Erythroblast (primary cell): ENCODE data around the gene CST7.

Experiments used
- GATA1 ChIP-seq: IDR thresholded peaks from 2 replicates; pipeline ENCODE4 v1.6.1; 2011; ENCODE audit warnings: low read depth, mild to moderate bottlenecking, control low read depth, low read length, moderate library complexity
- POLR2A ChIP-seq: IDR thresholded peaks from 2 replicates; pipeline ENCODE4 v1.6.1; 2011; ENCODE audit warnings: mild to moderate bottlenecking, low read length

- TF ChIP-seq POLR2A (no peak), GATA1 (no peak)
These were observed 7.2 kb downstream of the CST7 start for GRCh38 chr20:24956001-24956841.
